Peyer's patch (tissue), 4 donors: ENCODE results near the gene PNCK.
"Not testable (repeated sequence)": the region's sequence is repeated elsewhere in the genome, so short reads cannot be mapped to it uniquely, and the experiment has no call there.

ENCODE experiments used
- POLR2A ChIP-seq, 2 donors: fragments of 450-650 bp; IDR thresholded peaks; one replicate each; pipeline ENCODE4 v1.5.1; 2017; ENCODE audit warnings: antibody characterized with exemption in 2 of 2, mild to moderate bottlenecking in 2 of 2, moderate library complexity in 2 of 2
- TF ChIP-seq, protein P1 (sequence below), 6 experiments: fragments of 450-650 bp in 4 of 6; fragments of 200-600 bp in 2 of 6; sonication (generic) in 1 of 6; IDR thresholded peaks; one replicate each; pipeline ENCODE4 v1.5.1; 2017 to 2019; ENCODE audit warnings: antibody characterized with exemption in 6 of 6, mild to moderate bottlenecking in 3 of 6, moderate library complexity in 1 of 6

DNA sequence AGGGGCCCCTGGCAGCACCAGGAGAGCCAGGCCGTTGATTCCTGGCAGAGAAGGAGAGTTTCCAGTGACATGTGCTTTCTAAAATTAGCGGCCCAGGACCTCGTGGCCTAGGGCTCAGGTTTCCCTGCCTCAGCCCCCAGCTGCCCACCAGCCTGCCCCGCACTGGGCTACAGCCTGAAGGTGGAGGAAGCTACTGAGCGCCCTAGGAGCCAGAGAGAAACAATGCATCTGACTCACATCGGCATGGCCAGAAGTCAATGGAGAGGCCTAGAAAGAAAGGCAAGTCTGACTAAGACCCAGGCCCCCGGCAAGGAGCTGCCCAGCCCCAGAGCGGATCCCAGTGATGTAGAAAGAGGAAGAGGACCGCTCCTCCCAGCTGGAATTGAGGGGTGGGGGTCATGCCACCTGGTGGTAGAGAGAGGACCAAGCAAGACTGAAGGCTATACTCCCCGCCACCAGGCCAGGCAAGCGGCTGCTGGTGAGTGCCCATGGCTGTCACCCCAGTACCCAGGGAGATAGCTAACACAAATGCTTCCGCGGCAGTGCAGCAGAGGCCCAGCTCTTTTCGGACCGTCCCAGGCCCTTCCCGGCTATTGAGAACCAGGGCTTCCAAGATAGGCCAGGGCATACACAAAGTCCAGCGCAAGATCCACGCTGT is 31.9 kb upstream of the PNCK start:
- TF ChIP-seq, protein P1, sequence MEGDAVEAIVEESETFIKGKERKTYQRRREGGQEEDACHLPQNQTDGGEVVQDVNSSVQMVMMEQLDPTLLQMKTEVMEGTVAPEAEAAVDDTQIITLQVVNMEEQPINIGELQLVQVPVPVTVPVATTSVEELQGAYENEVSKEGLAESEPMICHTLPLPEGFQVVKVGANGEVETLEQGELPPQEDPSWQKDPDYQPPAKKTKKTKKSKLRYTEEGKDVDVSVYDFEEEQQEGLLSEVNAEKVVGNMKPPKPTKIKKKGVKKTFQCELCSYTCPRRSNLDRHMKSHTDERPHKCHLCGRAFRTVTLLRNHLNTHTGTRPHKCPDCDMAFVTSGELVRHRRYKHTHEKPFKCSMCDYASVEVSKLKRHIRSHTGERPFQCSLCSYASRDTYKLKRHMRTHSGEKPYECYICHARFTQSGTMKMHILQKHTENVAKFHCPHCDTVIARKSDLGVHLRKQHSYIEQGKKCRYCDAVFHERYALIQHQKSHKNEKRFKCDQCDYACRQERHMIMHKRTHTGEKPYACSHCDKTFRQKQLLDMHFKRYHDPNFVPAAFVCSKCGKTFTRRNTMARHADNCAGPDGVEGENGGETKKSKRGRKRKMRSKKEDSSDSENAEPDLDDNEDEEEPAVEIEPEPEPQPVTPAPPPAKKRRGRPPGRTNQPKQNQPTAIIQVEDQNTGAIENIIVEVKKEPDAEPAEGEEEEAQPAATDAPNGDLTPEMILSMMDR (IDR thresholded peaks at IDR 0.05): peak in 1 of 6 experiments; percentile 7
- TF ChIP-seq POLR2A (IDR thresholded peaks at IDR 0.05): not testable (repeated sequence)
